ENCODE results near the gene COMMD9.

DNA sequence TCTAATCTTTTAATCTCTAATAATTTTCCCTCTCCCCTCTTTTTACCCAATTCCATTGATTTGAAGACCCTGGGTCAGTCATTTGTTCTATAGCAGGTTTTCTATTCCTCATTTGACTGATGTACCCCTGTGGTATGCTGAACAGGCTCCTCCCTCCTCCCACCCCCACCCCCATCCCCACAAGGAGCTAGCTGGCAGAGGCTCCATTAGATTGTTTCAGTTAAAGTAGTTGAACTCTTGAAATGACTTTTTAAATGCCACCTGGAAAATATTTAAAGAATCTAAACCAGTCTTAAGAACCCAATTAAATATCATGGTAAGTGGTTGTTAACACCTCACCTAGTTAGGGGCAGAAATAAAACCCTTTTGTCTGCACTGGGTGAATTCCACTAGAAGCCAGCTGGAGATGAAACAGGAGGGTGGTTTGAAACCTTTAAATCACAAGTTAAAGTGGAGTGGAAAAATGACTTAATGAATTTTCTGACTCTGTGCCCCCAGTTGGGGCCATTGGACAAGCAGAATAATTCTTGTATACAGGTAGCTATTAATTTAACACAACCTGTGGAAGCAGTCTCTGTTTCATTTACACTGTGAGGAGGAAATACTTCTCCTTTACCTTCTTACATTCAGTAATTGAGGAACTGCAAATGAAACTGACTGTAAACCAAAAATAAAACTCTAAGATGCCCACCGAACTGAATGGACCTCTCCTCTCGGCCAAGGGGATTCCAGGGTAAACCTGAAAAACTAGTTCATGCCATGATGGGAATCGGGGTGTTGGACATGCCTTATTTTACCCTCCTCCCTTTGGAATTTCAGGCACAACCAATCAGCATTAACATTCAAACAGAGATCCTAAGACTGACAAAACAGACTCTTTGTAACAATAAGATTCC is 37.5 kb upstream of the COMMD9 start:
- TF ChIP-seq, protein P1, sequence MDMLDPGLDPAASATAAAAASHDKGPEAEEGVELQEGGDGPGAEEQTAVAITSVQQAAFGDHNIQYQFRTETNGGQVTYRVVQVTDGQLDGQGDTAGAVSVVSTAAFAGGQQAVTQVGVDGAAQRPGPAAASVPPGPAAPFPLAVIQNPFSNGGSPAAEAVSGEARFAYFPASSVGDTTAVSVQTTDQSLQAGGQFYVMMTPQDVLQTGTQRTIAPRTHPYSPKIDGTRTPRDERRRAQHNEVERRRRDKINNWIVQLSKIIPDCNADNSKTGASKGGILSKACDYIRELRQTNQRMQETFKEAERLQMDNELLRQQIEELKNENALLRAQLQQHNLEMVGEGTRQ (IDR thresholded peaks at IDR 0.05; ENCODE audit: low read depth, low read length) = no peak
- TF ChIP-seq, protein P2, sequence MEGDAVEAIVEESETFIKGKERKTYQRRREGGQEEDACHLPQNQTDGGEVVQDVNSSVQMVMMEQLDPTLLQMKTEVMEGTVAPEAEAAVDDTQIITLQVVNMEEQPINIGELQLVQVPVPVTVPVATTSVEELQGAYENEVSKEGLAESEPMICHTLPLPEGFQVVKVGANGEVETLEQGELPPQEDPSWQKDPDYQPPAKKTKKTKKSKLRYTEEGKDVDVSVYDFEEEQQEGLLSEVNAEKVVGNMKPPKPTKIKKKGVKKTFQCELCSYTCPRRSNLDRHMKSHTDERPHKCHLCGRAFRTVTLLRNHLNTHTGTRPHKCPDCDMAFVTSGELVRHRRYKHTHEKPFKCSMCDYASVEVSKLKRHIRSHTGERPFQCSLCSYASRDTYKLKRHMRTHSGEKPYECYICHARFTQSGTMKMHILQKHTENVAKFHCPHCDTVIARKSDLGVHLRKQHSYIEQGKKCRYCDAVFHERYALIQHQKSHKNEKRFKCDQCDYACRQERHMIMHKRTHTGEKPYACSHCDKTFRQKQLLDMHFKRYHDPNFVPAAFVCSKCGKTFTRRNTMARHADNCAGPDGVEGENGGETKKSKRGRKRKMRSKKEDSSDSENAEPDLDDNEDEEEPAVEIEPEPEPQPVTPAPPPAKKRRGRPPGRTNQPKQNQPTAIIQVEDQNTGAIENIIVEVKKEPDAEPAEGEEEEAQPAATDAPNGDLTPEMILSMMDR (conservative IDR thresholded peaks at IDR 0.05; ENCODE audit: low read depth, low read length) = no peak
- TF ChIP-seq POLR2A (IDR thresholded peaks at IDR 0.05; ENCODE audit: low read depth, low read length) (no peak), RAD21 (IDR thresholded peaks at IDR 0.05; ENCODE audit: low read length) (no peak), CHD1 (IDR thresholded peaks at IDR 0.05; ENCODE audit: low read depth, low read length) (no peak), BHLHE40 (IDR thresholded peaks at IDR 0.05; ENCODE audit: low read depth, low read length) (no peak), MXI1 (IDR thresholded peaks at IDR 0.05; ENCODE audit: borderline replicate concordance, low read depth, low read length) (no peak), MAZ (IDR thresholded peaks at IDR 0.05; ENCODE audit: borderline replicate concordance, low read depth, low read length) (no peak), CEBPB (IDR thresholded peaks at IDR 0.05; ENCODE audit: low read depth, low read length) (no peak)
- TF ChIP-seq, protein P3, sequence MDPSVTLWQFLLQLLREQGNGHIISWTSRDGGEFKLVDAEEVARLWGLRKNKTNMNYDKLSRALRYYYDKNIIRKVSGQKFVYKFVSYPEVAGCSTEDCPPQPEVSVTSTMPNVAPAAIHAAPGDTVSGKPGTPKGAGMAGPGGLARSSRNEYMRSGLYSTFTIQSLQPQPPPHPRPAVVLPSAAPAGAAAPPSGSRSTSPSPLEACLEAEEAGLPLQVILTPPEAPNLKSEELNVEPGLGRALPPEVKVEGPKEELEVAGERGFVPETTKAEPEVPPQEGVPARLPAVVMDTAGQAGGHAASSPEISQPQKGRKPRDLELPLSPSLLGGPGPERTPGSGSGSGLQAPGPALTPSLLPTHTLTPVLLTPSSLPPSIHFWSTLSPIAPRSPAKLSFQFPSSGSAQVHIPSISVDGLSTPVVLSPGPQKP (IDR thresholded peaks at IDR 0.05; ENCODE audit: borderline replicate concordance, low read depth, low read length) = no peak
